Measurements from ENCODE around the gene ACSS1. TPM values are rescaled to one million over a fixed set of nuclear protein-coding genes. Genes with fewer than 3 reads are reported as not detected.

The ACSS1 gene
- total RNA-seq, 1 experiment from 2014 or later, result not detected

DNA sequence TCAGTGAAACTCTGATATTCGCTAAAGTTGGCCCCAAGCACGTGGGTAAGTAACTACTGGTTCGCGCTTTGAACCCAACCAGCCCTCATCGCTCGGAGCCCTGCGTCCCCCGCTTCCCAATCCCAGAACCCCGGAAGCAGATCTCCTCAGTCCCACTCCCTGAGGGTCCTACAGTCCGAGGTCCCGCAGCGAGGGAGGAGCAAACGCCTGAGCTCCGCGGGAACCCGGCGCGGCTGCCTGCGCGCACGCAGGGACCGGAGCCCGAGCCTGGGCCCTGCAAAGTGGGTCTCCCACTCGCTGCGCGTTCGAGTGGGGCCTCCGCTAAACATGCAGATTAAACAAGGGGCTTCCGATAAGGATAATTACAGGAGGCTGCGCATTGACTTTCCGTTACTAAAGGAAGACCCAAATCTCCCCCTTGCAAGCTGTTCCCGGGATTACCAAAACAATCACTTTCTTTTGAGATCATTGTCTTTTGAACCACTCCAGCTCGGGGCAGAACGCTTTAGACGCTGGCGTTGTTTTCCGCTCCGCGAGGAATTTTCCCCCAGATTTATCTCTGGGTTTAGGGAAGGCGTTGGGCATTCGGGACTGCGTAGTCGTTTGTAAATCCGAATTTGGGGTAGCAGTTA is 25.3 kb upstream of the ACSS1 start:
- Histone ChIP-seq H3K36me3 (replicated peaks; ENCODE audit: control insufficient read depth, insufficient read depth, low read length) (no peaks in the 10 kb centered on the region), H3K27me3 (ENCODE audit: control insufficient read depth, insufficient read depth, low read length) (peaks cover 87% of the 10 kb centered on the region), H3K4me3 (ENCODE audit: insufficient read depth, low read depth, low read length) (peak overlapping the region; percentile 20)
- DNase-seq, result peak; percentile 71

DNA sequence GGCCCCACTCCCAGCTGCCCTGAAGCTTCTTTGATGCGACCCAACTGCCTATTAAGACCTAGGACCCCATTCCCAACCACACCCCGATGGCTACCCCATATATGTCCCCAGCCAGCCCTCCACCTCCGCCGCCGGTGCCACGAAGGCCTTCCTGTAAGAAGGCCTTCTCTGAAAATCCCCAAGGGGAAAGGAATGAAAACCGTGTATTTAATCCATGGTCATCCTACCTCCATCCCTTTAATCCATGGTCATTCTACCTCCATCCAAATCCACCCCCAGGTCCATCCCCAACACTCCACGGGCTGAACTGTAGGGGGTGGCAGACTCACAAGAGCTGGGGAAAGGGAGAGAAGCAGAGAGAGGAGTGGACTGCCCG is 24.5 kb upstream of the ACSS1 start:
- peaks cover 91% of the 10 kb centered on the region for H3K27me3 ChIP-seq (ENCODE audit: control insufficient read depth, insufficient read depth, low read length)
- no peak overlapping the region for H3K4me3 ChIP-seq (ENCODE audit: insufficient read depth, low read depth, low read length)
- no peaks in the 10 kb centered on the region for H3K36me3 ChIP-seq (replicated peaks; ENCODE audit: control insufficient read depth, insufficient read depth, low read length)
- peak; percentile 70 for DNase-seq

GRCh38 chr20:25081730-25082497 is 24.0 kb upstream of the ACSS1 start, which contains the start of gene VSX1:
VSX1 (minus strand) TSS chr20:25082141; CDS start chr20:25082096, 45 bp downstream.
- H3K4me3 ChIP-seq (ENCODE audit: insufficient read depth, low read depth, low read length), result peak within 1 kb of the TSS; percentile 39
- H3K27me3 ChIP-seq (ENCODE audit: control insufficient read depth, insufficient read depth, low read length), result peaks cover 90% of the 10 kb centered on the region
- peak; percentile 78 for DNase-seq
- H3K36me3 ChIP-seq (replicated peaks; ENCODE audit: control insufficient read depth, insufficient read depth, low read length), result no peaks in the 10 kb centered on the region

GRCh38 chr20:25081065-25081729 is 23.3 kb upstream of the ACSS1 start:
- peaks cover 86% of the 10 kb centered on the region for H3K27me3 ChIP-seq (ENCODE audit: control insufficient read depth, insufficient read depth, low read length)
- DNase-seq, result peak; percentile 94
- H3K4me3 ChIP-seq (ENCODE audit: insufficient read depth, low read depth, low read length), result peak overlapping the region; percentile 39
- H3K36me3 ChIP-seq (replicated peaks; ENCODE audit: control insufficient read depth, insufficient read depth, low read length), result no peaks in the 10 kb centered on the region

DNA sequence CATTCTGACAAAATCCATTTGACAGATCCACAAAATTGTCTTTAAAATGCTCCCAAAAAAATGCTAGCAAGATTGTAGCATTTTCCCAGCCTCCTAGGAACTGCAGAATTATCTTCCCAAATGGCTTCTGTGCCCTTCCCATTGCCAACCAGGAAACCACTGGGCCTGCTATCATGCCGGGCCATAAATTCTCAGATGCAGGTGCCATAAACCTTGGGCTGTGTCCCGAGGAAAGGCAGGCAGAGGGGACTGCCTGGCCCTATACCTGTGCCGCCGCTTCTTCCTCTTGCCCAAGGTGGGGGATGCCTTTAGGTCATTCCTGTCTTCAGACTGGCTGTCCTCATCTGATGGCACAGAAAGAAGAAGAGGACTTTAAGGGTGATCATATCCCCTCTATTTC is 21.2 kb upstream of the ACSS1 start:
- Histone ChIP-seq H3K4me3 (ENCODE audit: insufficient read depth, low read depth, low read length) (no peak overlapping the region), H3K27me3 (ENCODE audit: control insufficient read depth, insufficient read depth, low read length) (peaks cover 66% of the 10 kb centered on the region), H3K36me3 (replicated peaks; ENCODE audit: control insufficient read depth, insufficient read depth, low read length) (no peaks in the 10 kb centered on the region)
- DNase-seq, result no peak

DNA sequence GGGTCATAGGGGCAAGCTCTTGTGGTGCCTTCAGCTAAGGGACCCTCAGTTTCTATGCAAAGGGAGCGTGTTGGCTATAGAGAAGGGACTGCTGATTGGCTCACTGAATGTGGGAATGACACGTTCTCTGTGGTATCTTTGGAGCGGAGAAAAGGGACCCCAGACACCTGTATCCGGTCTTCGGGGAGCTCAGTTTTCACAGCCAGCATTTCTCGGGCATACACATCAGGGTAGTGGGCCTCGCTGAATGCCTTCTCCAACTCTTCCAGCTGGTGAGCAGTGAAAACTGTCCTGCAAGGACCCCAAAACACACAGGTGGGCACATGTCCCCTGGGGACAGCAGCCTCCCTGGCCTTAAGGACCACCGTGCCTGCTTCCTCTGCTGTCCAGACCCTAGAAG is 20.7 kb upstream of the ACSS1 start:
- no peaks in the 10 kb centered on the region for H3K36me3 ChIP-seq (replicated peaks; ENCODE audit: control insufficient read depth, insufficient read depth, low read length)
- H3K4me3 ChIP-seq (ENCODE audit: insufficient read depth, low read depth, low read length), result no peak overlapping the region
- no peak for DNase-seq
- peaks cover 61% of the 10 kb centered on the region for H3K27me3 ChIP-seq (ENCODE audit: control insufficient read depth, insufficient read depth, low read length)

DNA sequence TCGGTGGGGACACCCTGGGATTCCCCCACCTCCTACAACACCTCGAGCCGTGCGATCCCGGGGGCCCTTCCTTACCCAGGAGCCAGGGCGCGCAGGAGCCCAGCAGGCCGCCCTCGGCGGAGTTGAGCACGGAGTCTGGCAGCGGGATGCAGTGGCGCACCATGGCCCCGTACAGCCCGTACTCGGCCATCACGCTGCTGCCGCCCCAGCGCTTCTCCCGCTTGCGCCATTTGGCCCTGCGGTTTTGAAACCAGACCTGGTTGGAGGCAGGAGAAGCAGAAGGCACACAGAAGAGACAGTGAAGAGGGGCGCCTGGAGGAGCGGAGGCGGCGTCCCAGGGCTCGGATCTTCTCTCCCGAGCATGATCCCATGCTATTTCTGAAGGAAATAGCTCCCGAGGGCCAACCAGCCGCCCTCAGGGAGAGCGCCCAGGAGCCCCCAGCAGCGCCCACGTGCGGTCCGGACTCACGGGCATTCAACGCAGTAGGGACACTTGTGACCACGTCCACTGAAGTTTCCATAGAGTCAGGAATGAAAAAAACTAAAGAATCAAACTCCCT is 19.8 kb upstream of the ACSS1 start:
- no peak for DNase-seq
- H3K36me3 ChIP-seq (replicated peaks; ENCODE audit: control insufficient read depth, insufficient read depth, low read length), result no peaks in the 10 kb centered on the region
- H3K27me3 ChIP-seq (ENCODE audit: control insufficient read depth, insufficient read depth, low read length), result peaks cover 51% of the 10 kb centered on the region
- peak overlapping the region; percentile 12; the same call in 1 of the 2 replicates for H3K4me3 ChIP-seq (ENCODE audit: insufficient read depth, low read depth, low read length)

- H3K27me3 ChIP-seq (ENCODE audit: control insufficient read depth, insufficient read depth, low read length), result peaks cover 44% of the 10 kb centered on the region
- peak; percentile 66 for DNase-seq
- H3K4me3 ChIP-seq (ENCODE audit: insufficient read depth, low read depth, low read length), result no peak overlapping the region; the same call in 1 of the 2 replicates
Measured at GRCh38 chr20:25076731-25077609, 19.0 kb upstream of the ACSS1 start.

DNA sequence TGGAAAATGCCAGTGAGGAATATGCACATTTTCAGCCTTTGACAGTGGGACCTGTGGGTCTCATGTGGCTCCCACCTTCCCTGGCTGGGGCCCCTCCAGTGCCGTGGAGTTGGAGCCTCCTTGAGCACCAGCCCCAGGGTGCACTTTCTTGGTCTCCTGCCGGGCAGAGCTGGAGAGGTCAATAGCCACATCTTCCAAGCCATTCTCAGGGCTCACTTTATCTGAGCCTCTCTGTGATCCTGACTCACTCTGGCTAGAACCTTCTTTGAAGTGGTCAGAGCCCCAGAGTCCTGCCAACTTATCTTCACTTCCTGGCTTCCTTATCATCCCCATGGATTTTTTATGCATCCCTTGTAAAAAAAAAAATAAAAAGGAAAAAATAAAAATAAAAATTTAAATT is 18.3 kb upstream of the ACSS1 start:
- Histone ChIP-seq H3K4me3 (ENCODE audit: insufficient read depth, low read depth, low read length) (no peak overlapping the region), H3K27me3 (ENCODE audit: control insufficient read depth, insufficient read depth, low read length) (peaks cover 36% of the 10 kb centered on the region), H3K36me3 (replicated peaks; ENCODE audit: control insufficient read depth, insufficient read depth, low read length) (no peaks in the 10 kb centered on the region)
- DNase-seq, result no peak

More at GRCh38 chr20:25076731-25077609, 19.0 kb upstream of the ACSS1 start:
- no peaks in the 10 kb centered on the region for H3K36me3 ChIP-seq (replicated peaks; ENCODE audit: control insufficient read depth, insufficient read depth, low read length)

DNA sequence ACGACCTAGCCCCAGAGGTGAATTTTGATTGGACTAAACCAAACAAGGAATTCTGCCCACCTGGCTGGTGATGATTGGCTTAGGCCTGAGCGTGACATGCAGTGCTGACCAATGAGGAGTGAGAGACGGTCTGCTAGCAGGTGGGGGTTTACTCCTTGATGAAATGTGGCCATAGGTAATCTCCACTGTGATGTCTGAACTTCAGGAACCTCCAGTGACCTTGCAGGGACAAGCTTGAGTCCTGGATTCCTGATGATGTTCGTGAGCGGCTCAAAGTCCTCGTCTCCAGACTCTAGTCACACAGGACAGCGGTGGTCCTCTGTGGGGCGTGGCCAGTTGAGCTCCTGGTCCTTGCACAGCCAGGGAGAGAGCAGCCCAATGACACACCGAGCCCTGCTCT is 15.6 kb upstream of the ACSS1 start:
- H3K4me3 ChIP-seq (ENCODE audit: insufficient read depth, low read depth, low read length), result no peak overlapping the region
- no peaks in the 10 kb centered on the region for H3K36me3 ChIP-seq (replicated peaks; ENCODE audit: control insufficient read depth, insufficient read depth, low read length)
- peaks cover 10% of the 10 kb centered on the region for H3K27me3 ChIP-seq (ENCODE audit: control insufficient read depth, insufficient read depth, low read length)
- no peak for DNase-seq

- Histone ChIP-seq H3K4me3 (ENCODE audit: insufficient read depth, low read depth, low read length) (no peak overlapping the region), H3K27me3 (ENCODE audit: control insufficient read depth, insufficient read depth, low read length) (peaks cover 3% of the 10 kb centered on the region), H3K36me3 (replicated peaks; ENCODE audit: control insufficient read depth, insufficient read depth, low read length) (no peaks in the 10 kb centered on the region)
- no peak for DNase-seq
Measured at GRCh38 chr20:25072226-25072811, 14.4 kb upstream of the ACSS1 start.

DNA sequence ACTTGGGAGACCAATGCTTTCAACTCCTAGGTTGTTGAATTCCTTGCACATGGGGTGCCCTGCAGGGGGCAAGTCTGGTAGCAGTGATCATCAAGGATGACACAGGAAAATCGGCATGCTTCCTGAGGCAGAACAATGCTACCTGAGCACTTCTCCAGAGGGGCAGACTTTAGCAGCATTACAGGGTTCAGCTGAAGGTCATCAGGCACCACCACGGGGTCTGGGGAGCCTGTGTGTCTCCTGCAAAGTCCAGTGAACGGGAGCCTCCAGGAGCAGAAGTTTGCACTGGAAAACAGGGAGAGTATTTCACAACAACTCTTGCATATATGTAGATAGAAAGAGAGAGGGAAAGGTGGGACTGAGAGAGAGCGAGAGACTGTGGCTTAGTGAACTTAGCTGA is 13.8 kb upstream of the ACSS1 start:
- Histone ChIP-seq H3K4me3 (ENCODE audit: insufficient read depth, low read depth, low read length) (no peak overlapping the region), H3K27me3 (ENCODE audit: control insufficient read depth, insufficient read depth, low read length) (no peaks in the 10 kb centered on the region; the same call in 1 of the 2 replicates), H3K36me3 (replicated peaks; ENCODE audit: control insufficient read depth, insufficient read depth, low read length) (no peaks in the 10 kb centered on the region)
- peak; percentile 61 for DNase-seq

GRCh38 chr20:25070821-25071473 is 13.0 kb upstream of the ACSS1 start:
- Histone ChIP-seq H3K27me3 (ENCODE audit: control insufficient read depth, insufficient read depth, low read length) (no peaks in the 10 kb centered on the region; the same call in 1 of the 2 replicates), H3K4me3 (ENCODE audit: insufficient read depth, low read depth, low read length) (no peak overlapping the region), H3K36me3 (replicated peaks; ENCODE audit: control insufficient read depth, insufficient read depth, low read length) (no peaks in the 10 kb centered on the region)
- DNase-seq, result no peak

All from H7 (cell line).